Transverse colon (tissue), 4 donors: Measurements from ENCODE around the gene TTC12. TPM values are rescaled to one million over a fixed set of nuclear protein-coding genes. Genes with fewer than 3 reads are reported as not detected.

Source experiments
- DNase-seq: peaks from one replicate; pipeline ENCODE4 v3.0.0-alpha.2; 2019
- H3K27ac ChIP-seq, 4 donors: fragments of 200-600 bp; sonication (generic); 2 replicates each; pipeline ENCODE4 v1.5.1; 2016 to 2018; ENCODE audit warnings: inconsistent platforms in 4 of 4
- H3K27me3 ChIP-seq: fragments of 200-600 bp; sonication (generic); 2 replicates; pipeline ENCODE4 v1.5.1; 2017; ENCODE audit warnings: inconsistent platforms
- H3K36me3 ChIP-seq, 4 donors: fragments of 200-600 bp; sonication (generic); 2 replicates each; pipeline ENCODE4 v1.5.1; 2017 to 2019; ENCODE audit warnings: inconsistent platforms in 4 of 4
- H3K4me1 ChIP-seq, 4 donors: fragments of 200-600 bp; sonication (generic); 2 replicates each; pipeline ENCODE4 v1.5.1; 2017 to 2020; ENCODE audit warnings: inconsistent platforms in 4 of 4
- H3K4me3 ChIP-seq, 4 donors: fragments of 200-600 bp; sonication (generic); 1 replicate in 1 of 4; 2 replicates in 3 of 4; pipeline versions ENCODE4 v1.5.1 to v1.6.1; 2017 to 2019; ENCODE audit warnings: inconsistent platforms in 4 of 4
- H3K9me3 ChIP-seq, 2 donors: fragments of 200-600 bp; sonication (generic); 2 replicates each; pipeline ENCODE4 v1.5.1; 2017 to 2019; ENCODE audit warnings: inconsistent platforms in 2 of 2
- CTCF ChIP-seq, 5 experiments: fragments of 200-600 bp in 3 of 5; fragments of 450-650 bp in 2 of 5; sonication (generic) in 3 of 5; IDR thresholded peaks; 1 replicate in 2 of 5; 2 replicates in 3 of 5; pipeline ENCODE4 v1.5.1; 2016 to 2017; ENCODE audit warnings: antibody characterized with exemption in 5 of 5, inconsistent platforms in 3 of 5, mild to moderate bottlenecking in 2 of 5, moderate library complexity in 1 of 5
- EP300 ChIP-seq: sonication (generic); formaldehyde crosslinking; IDR thresholded peaks from one replicate; pipeline ENCODE4 v1.6.1; 2017; ENCODE audit warnings: antibody characterized with exemption, low read depth
- POLR2A ChIP-seq: fragments of 450-650 bp; IDR thresholded peaks from one replicate; pipeline ENCODE4 v1.6.1; 2016; ENCODE audit warnings: antibody characterized with exemption, mild to moderate bottlenecking, moderate library complexity
- POLR2AphosphoS5 ChIP-seq, 3 donors: sonication (generic); formaldehyde crosslinking; IDR thresholded peaks; one replicate each; pipeline ENCODE4 v1.6.1; 2016; ENCODE audit warnings: antibody characterized with exemption in 3 of 3
- WGBS, 2 donors: methylation state at CpG; one replicate each; pipeline ENCODE4 v1.1.5; 2018; ENCODE audit warnings: low coverage in 1 of 2; 5-methylcytosine and 5-hydroxymethylcytosine counted together
- in situ Hi-C, 4 donors: fragments of 200-750 bp; cut with MboI; loops; one replicate each; pipeline versions ENCODE4 v1.15.0 to v1.15.1; 2017; ENCODE audit warnings: low sequenced_read_pairs in 3 of 4, low pct_ligation_motif_present in 1 of 4, low pct_unique_long_range_greater_than_20kb in 1 of 4
- intact Hi-C: fragments of 100-400 bp; cut with DNase I; formaldehyde crosslinking; loops from one replicate; pipeline ENCODE4 v1.15.1; 2023; ENCODE audit warnings: low total_unique reads
- total RNA-seq, 4 donors: library from RNA; depleted of rRNA; stranded (reverse); fragments of >200 nt; gene quantifications; one replicate each; pipeline ENCODE4 v1.1.0, GENCODE V29; 2016

TTC12 gene
- total RNA-seq, 4 donors from 2014 or later, result 10.3 to 24.1 (median 16.0) TPM

- no peak for DNase-seq
- no peak overlapping the region for H3K4me3 ChIP-seq
Measured at GRCh38 chr11:113412675-113413074, 98.3 kb downstream of the TTC12 start.

GRCh38 chr11:113415343-113415742, 101.0 kb downstream of the TTC12 start:
- no peaks in the 10 kb centered on the region for H3K27me3 ChIP-seq
- 90 to 96% methylated on average over 4 to 16 of the region's 16 CpGs for WGBS, 2 donors
- TF ChIP-seq POLR2A (no peak), CTCF (IDR thresholded peaks at IDR 0.05) (no peak), EP300 (no peak), POLR2AphosphoS5 (IDR thresholded peaks at IDR 0.05) (no peak)
- no peaks in the 10 kb centered on the region for H3K36me3 ChIP-seq
- H3K9me3 ChIP-seq, result no peaks in the 10 kb centered on the region
- H3K4me1 ChIP-seq, result no peaks in the 10 kb centered on the region
- in situ Hi-C loops (no loop called here), intact Hi-C loops (no loop called here)
- H3K27ac ChIP-seq, result no peak overlapping the region
- H3K4me3 ChIP-seq, result no peak overlapping the region
- no peak for DNase-seq

More at GRCh38 chr11:113412675-113413074, 98.3 kb downstream of the TTC12 start:
- TF ChIP-seq POLR2AphosphoS5 (IDR thresholded peaks at IDR 0.05) (no peak), EP300 (no peak), CTCF (IDR thresholded peaks at IDR 0.05) (no peak), POLR2A (no peak)
- intact Hi-C loops (no loop called here), in situ Hi-C loops (no loop called here)
- Histone ChIP-seq H3K27me3 (no peaks in the 10 kb centered on the region), H3K27ac (no peak overlapping the region), H3K4me1 (no peaks in the 10 kb centered on the region), H3K36me3 (no peaks in the 10 kb centered on the region), H3K9me3 (no peaks in the 10 kb centered on the region)
- 95% methylated on average over 9 of the region's 9 CpGs; no CpG with 5 or more reads in 1 of the 2 donors for WGBS, 2 donors

Other genes starting within 250 kb of the TTC12 start
- gene ANKK1, start 73.2 kb downstream of the TTC12 start, total RNA-seq, result 1 to 10 TPM in 1 of 4 donors, under 1 TPM in 1, not detected in 2; 0.64 to 9.7 TPM
- under 1 TPM in 2 of 4 donors, not detected in 2; 0.16 to 0.40 TPM for gene DRD2, start 160.8 kb downstream of the TTC12 start, total RNA-seq